Epidermal melanocyte (primary cell): Measurements from ENCODE around the gene DPEP3.

Experiments used
- DNase-seq: peaks from one replicate; pipeline ENCODE4 v3.0.0; 2011; ENCODE audit warnings: low spot score; ENCODE audit not compliant: insufficient read length

The DPEP3 gene

DNA sequence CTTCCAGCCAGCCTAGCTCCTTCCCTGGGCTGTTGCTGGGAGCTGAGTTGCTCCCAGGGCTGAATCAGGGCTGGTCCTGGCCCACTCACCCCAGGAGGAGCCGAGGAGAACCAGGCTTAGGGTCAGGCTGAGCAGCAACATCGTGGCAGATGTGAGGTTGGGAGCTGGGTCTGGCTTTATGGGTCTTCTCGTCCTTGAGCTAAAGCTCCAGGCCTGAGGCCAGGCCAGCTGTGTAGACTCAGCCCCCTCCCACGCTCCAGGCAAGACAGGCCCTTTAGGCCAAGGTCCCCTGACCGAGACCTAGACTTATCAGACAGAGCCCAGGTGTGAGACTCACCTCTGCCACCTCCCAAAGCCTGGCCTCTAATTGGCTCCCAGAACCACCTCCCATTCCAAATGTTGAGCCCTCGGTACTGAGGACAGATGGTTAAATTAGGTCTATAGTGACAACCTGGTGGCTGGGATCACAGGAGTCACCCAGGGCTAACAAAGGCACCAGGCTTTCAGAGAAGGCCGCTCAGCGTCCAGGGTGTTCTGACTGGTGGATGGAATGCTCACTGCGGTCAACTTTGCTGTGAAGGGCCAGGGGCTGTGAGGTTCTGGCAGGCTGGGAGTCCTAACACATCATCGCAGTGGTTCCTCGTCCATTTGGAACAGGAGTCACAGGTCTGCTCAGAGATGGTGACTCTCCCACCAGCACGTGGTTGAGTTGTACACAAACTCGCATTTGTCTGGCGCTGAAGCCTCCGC lies 48.4 kb downstream of the DPEP3 start, which contains the start of gene CTRL:
Gene CTRL, minus strand, starts transcription at position 151 of the 750 bp plus-strand sequence. Its CDS starts 10 bp downstream, at position 141.
- DNase-seq, result no peak

DNA sequence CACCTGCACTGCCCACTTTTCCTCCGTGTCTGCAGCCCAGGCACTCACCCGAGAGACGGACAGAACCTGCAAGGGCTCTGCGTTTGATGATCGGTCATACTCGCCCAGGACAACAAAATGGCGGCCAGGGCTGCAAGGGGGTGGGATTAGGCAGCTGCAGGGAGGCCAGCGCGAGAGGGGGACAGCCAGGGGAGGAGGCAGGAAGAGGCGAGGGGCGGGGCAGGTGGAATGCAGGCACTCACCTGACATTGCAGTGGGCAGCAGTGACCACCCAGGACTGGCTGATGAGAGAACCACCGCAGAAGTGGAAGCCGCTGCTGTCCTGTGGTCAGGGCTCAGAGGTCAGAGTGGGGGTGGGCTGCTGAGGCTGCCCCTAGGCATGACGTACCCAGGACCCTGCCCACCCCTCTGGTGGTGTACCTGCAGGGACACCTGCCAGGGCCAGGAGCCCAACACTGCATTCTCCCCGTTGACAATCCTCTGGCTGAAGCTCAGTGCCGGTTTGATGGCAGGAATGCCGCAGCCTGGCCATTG lies 49.6 kb downstream of the DPEP3 start:
- no peak for DNase-seq

DNA sequence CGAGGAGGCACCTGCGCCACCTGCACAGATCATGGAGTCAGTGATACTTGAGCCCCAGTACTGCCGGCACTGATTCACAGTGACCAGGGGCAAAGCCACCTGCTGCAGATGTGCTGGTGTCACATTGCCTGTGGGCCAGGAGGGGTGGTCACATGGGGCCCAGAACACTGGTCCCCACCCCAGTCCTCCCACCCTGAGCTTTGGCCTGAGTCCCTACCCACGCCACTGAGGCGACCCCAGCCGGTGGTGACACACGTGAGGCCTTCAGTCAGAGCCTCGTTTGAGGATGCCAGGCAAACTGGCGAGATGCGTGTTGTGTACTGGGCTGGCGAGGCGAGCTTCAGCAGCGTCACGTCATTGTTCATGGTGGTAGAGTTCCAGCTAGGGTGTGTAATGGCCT lies 50.1 kb downstream of the DPEP3 start:
- DNase-seq, result no peak

DNA sequence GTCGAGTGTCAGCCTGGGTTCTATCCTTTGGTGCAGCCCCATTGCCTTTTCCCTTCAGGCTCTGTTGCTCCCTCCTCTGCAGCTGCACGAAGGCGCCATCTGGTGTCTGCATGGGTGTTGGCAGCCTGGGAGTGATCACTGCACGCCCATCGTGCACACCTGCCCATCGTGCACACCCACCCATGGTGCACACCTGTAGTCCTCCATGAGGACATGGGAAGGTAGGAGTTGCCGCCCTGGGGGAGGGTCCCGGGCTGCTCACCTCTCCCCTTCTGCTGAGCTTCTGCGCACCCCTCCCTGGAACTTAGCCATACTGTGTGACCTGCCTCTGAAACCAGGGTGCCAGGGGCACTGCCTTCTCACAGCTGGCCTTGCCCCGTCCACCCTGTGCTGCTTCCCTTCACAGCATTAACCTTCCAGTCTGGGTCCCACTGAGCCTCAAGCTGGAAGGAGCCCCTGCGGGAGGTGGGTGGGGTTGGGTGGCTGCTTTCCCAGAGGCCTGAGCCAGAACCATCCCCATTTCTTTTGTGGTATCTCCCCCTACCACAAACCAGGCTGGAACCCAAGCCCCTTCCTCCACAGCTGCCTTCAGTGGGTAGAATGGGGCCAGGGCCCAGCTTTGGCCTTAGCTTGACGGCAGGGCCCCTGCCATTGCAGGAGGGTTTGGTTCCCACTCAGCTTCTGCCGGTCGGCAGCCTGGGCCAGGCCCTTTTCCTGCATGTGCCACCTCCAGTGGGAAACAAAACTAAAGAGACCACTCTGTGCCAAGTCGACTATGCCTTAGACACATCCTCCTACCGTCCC lies 51.5 kb downstream of the DPEP3 start:
- DNase-seq, result peak; percentile 76

DNA sequence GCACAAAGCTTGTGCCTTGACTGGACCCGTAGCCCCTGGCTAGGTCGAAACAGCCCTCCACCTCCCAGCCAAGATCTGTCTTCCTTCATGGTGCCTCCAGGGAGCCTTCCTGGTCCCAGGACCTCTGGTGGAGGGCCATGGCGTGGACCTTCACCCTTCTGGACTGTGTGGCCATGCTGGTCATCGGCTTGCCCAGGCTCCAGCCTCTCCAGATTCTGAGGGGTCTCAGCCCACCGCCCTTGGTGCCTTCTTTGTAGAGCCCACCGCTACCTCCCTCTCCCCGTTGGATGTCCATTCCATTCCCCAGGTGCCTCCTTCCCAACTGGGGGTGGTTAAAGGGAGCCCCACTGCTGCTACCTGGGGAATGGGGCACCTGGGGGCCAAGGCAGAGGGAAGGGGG lies 52.2 kb downstream of the DPEP3 start:
- no peak for DNase-seq

DNA sequence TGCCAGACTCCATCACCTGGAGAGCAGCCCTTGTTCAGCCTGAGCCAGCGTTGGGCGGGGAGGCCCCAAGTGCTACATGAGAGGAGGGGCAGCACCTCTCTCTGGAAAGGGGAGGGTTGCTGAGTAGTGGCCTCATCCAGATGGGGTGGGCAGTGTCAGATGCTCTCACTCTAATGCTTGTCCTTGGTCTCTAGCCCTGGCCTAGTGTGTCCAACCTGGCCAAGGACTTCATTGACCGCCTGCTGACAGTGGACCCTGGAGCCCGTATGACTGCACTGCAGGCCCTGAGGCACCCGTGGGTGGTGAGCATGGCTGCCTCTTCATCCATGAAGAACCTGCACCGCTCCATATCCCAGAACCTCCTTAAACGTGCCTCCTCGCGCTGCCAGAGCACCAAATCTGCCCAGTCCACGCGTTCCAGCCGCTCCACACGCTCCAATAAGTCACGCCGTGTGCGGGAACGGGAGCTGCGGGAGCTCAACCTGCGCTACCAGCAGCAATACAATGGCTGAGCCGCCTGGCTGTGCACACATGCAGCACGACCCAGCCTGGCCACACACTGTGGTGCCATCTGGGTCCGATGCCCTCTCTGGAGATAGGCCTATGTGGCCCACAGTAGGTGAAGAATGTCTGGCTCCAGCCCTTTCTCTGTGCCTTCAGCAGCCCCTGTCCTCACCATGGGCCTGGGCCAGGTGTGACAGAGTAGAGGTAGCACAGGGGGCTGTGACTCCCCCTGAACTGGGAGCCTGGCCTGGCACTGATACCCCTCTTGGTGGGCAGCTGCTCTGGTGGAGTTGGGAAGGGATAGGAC lies 53.0 kb downstream of the DPEP3 start:
- no peak for DNase-seq

DNA sequence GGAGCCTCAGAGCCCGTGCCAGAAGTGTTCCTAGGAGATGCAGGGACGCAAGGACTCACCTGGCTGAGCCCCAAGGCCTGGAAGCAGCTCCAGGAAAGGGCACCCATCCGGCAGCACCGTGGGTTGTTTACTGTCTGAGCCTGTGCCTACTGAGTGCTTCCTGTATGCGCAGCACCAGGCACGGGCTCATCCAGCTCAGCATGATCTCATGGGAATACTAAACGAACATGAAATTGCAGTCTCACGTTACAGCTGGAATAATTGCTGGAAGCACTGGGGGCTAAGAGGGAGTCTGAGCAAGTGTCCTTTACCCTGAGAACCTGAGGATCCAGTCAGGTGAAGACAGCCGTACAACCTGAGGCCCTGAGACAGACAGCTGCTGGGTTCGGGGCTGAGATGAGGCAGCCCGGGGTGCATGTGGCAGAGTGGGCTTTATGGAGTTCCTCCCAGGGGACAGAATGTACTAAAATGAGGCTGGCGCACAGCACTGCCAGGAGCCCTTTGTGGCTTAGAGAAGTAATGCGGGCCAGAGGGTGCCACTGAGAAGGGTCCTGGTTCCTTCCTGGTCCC lies 54.0 kb downstream of the DPEP3 start:
- DNase-seq, result no peak
